HUDEP-2 (cell line): ENCODE results near the gene MRPS18A.

ENCODE experiments used
- DNase-seq, 76 experiments: peaks; one replicate each; lab custom pipeline; 2025; ENCODE audit not compliant: unreplicated experiment in 76 of 76; lab: John Stamatoyannopoulos, UW

MRPS18A gene

GRCh38 chr6:43687437-43688347 lies at the start of gene MRPS18A:
TSS of gene MRPS18A (minus strand) at chr6:43687791. CDS start at chr6:43687779, 12 bp downstream.
- peak in 71 of 76 experiments; percentile 25 to 86 (median 68) for DNase-seq

GRCh38 chr6:43736844-43737243 lies 49.3 kb upstream of the MRPS18A start:
- DNase-seq, result no peak

- no peak for DNase-seq
Observed at GRCh38 chr6:43736211-43736786, 48.7 kb upstream of the MRPS18A start.

GRCh38 chr6:43735642-43736199 lies 48.1 kb upstream of the MRPS18A start:
- DNase-seq, result no peak

GRCh38 chr6:43734294-43734665 lies 46.7 kb upstream of the MRPS18A start:
- no peak for DNase-seq

- peak in 1 of 76 experiments; percentile 24 for DNase-seq
Observed at GRCh38 chr6:43733471-43734293, 46.1 kb upstream of the MRPS18A start.

GRCh38 chr6:43730634-43731033 lies 43.0 kb upstream of the MRPS18A start:
- no peak for DNase-seq

- DNase-seq, result no peak
Observed at GRCh38 chr6:43729537-43729936, 41.9 kb upstream of the MRPS18A start.

- peak in 1 of 76 experiments; percentile 58 for DNase-seq
Observed at GRCh38 chr6:43728586-43728985, 41.0 kb upstream of the MRPS18A start.

- DNase-seq, result no peak
Observed at GRCh38 chr6:43727634-43728033, 40.0 kb upstream of the MRPS18A start.

- DNase-seq, result peak in 6 of 76 experiments; percentile 25 to 64 (median 46)
Observed at GRCh38 chr6:43725643-43726580, 38.3 kb upstream of the MRPS18A start.

GRCh38 chr6:43724914-43725642 lies 37.5 kb upstream of the MRPS18A start:
- peak in 74 of 76 experiments; percentile 85 to 99 (median 96) for DNase-seq

GRCh38 chr6:43724354-43724753 lies 36.8 kb upstream of the MRPS18A start:
- peak in 2 of 76 experiments; percentile 39 to 65 for DNase-seq

- DNase-seq, result peak in 73 of 76 experiments; percentile 24 to 89 (median 75)
Observed at GRCh38 chr6:43723737-43724295, 36.2 kb upstream of the MRPS18A start.

- no peak for DNase-seq
Observed at GRCh38 chr6:43722920-43723545, 35.4 kb upstream of the MRPS18A start.

- DNase-seq, result no peak
Observed at GRCh38 chr6:43720999-43721398, 33.4 kb upstream of the MRPS18A start.

- no peak for DNase-seq
Observed at GRCh38 chr6:43719511-43719910, 31.9 kb upstream of the MRPS18A start.
